Renal cortex interstitium (tissue), 11 donors: ENCODE results near the gene NOP53. TPM values are rescaled to one million over a fixed set of nuclear protein-coding genes. Genes with fewer than 3 reads are reported as not detected.
"Not testable (repeated sequence)": the region's sequence is repeated elsewhere in the genome, so short reads cannot be mapped to it uniquely, and the experiment has no call there.

Source experiments
- DNase-seq, 11 donors: peaks; one replicate each; pipeline ENCODE4 v3.0.0-alpha.2; 2013; ENCODE audit warnings: low read depth in 9 of 11, low spot score in 4 of 11; ENCODE audit errors: extremely low read depth in 1 of 11
- polyA plus RNA-seq, 3 donors: library from polyadenylated mRNA; unstranded; fragments of 120-200 nt; gene quantifications; one replicate each; pipeline ENCODE4 v1.2.1, GENCODE V29; 2013; ENCODE audit not compliant: insufficient read length in 3 of 3

NOP53 gene
- polyA plus RNA-seq, 3 donors = 362 to 422 (median 411) TPM

GRCh38 chr19:47761566-47761965 is 16.2 kb downstream of the NOP53 start:
- DNase-seq = no peak

- DNase-seq = no peak
Measured at GRCh38 chr19:47762151-47762550, 16.8 kb downstream of the NOP53 start.

- no peak for DNase-seq
Measured at GRCh38 chr19:47762615-47763308, 17.4 kb downstream of the NOP53 start.

GRCh38 chr19:47764705-47765104 is 19.4 kb downstream of the NOP53 start:
- DNase-seq = not testable (repeated sequence)

GRCh38 chr19:47765523-47766358 is 20.4 kb downstream of the NOP53 start:
- DNase-seq = peak in 2 of 11 donors; percentile 49 to 57

GRCh38 chr19:47766359-47766620 is 20.9 kb downstream of the NOP53 start:
- DNase-seq = no peak

- no peak for DNase-seq
Measured at GRCh38 chr19:47766670-47767069, 21.3 kb downstream of the NOP53 start.

GRCh38 chr19:47767349-47767748 is 22.0 kb downstream of the NOP53 start:
- DNase-seq = no peak

GRCh38 chr19:47768604-47769003 is 23.3 kb downstream of the NOP53 start:
- no peak for DNase-seq

- no peak for DNase-seq
Measured at GRCh38 chr19:47769534-47769933, 24.2 kb downstream of the NOP53 start.

- DNase-seq = not testable (repeated sequence)
Measured at GRCh38 chr19:47771291-47771690, 25.9 kb downstream of the NOP53 start.

GRCh38 chr19:47776568-47776967 is 31.2 kb downstream of the NOP53 start:
- DNase-seq = no peak

- not testable (repeated sequence) for DNase-seq
Measured at GRCh38 chr19:47777245-47778048, 32.1 kb downstream of the NOP53 start.

- peak in 10 of 11 donors; percentile 55 to 84 (median 75) for DNase-seq
Measured at GRCh38 chr19:47778049-47778953, 33.0 kb downstream of the NOP53 start, which contains the start of gene SELENOW. TSS of gene SELENOW (plus strand) at chr19:47778703. CDS start at chr19:47778786, 83 bp downstream.

GRCh38 chr19:47778954-47779351 is 33.6 kb downstream of the NOP53 start:
- DNase-seq = no peak

- no peak for DNase-seq
Measured at GRCh38 chr19:47779524-47780214, 34.3 kb downstream of the NOP53 start.

GRCh38 chr19:47780215-47780551 is 34.8 kb downstream of the NOP53 start:
- DNase-seq = no peak

- no peak for DNase-seq
Measured at GRCh38 chr19:47781590-47782262, 36.4 kb downstream of the NOP53 start.
